GM19099 (cell line): Measurements from ENCODE around the gene DIDO1.
A peak's percentile ranks its signal among the peaks of the same experiment; 100 is the strongest.

ENCODE experiments used
- POLR2A ChIP-seq: IDR thresholded peaks from 3 replicates; pipeline ENCODE4 v1.6.1; 2011; ENCODE audit warnings: low read depth; ENCODE audit not compliant: insufficient read length; ENCODE audit errors: extremely low read depth

Gene DIDO1

DNA sequence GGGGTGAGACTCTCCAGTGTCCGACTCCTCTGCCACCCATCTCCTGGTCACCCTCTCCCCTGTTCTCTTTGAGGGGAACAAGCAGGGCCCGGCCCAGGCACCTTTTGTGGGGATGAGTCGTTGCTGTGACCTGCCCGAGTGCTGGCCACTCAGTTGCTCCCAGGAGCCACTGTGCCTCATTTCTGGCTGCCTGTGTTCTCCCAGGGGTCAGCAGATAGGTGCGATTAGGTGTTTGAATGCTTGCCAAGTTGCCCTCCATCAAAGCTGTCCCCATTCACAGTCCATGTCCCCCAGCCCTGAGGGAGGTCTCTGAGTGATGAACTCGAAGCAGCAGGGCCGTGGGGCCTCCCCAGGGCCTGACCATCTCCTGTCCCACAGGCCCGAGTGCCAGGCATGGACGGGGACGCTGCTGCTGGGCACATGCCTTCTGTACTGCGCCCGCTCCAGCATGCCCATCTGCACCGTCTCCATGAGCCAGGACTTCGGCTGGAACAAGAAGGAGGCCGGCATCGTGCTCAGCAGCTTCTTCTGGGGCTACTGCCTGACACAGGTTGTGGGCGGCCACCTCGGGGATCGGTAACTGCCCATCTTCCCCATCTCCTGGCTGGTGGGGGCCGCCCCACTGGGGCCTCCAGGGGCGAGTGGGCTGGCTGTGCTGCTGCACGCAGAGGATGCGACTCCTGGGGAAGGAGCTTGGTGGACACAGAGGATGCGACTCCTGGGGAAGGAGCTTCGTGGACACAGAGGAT lies 30.3 kb upstream of the DIDO1 start:
- no peak for TF ChIP-seq POLR2A

DNA sequence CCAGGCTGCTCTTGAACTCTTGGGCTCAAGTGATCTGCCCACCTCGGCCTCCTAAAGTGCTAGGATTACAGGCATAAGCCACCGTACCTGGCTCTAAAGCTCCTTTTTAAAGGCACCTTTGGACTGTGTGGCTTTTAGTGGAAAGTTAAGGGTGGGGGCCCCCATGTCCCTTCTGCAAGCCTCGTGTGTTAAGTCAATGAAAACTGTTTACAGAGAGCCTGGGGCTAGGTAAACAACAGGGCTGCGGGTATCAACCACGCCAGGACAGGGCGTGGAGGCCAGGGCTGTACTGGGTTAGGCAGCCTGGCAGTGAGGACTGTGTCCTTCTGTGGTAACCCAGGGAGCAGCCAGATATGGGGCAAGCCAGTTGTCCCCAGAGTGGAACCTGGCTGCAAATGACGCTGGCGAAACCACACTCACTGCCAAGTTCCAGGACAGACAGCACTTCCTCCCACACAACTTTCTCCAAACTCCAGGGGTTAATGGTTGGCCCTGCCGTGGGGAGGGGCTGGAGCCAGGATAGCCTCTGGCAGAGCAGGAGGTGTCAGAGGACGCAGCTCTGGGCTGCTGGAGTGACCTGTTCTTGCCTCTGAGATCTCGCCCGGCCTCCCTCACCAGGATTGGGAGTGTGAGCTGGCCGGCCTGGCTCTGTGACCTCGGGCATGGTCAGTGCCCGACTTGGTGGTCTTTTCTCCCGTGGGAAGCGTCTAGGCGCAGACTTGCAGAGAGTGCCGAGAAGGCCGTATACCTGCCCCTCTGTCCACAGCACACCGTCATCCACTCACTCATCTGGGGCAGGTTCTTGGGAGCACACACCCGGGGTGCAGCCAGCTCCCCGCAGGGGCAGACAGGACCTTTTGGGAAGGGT lies 29.4 kb upstream of the DIDO1 start:
- TF ChIP-seq POLR2A, result no peak

DNA sequence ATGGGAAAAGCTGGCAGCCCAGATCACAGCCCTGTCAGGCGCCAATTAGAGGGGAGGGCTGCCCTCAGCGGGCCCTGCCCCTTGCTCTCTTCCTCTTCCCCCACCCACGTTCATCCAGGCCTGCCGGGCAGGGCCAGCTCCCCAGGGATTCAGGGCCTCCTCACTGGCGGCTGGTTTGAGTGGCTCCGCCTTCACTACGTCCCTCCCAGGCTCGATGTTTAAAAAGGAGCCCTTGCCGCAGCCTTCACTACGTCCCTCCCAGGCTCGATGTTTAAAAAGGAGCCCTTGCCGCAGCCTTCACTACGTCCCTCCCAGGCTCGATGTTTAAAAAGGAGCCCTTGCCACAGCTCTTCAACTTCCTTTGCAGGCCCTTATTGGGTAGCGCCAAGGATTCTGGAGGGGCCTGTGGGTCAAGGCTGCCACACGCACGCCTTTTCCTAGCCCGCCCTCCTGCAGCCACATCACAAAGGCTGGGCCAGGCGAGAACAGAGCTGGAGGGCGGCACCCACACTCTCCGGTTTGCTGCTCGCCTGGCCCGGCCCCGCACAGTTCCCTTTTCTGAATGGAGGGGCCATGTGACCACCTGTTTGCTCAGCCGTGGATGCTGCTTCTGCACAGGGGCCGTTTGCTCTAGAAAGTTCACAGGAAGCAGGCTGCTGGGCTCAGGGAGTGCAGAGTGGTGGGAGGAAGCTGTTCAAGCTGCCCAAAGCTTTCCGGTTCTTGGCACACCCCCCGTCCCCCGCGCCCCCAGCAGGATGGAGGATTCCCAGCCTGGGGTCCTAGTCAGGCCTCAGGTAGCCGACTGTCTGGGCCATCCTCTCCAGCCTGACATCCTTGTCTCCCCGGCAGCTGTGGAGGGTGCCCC lies 27.8 kb upstream of the DIDO1 start:
- no peak for TF ChIP-seq POLR2A

DNA sequence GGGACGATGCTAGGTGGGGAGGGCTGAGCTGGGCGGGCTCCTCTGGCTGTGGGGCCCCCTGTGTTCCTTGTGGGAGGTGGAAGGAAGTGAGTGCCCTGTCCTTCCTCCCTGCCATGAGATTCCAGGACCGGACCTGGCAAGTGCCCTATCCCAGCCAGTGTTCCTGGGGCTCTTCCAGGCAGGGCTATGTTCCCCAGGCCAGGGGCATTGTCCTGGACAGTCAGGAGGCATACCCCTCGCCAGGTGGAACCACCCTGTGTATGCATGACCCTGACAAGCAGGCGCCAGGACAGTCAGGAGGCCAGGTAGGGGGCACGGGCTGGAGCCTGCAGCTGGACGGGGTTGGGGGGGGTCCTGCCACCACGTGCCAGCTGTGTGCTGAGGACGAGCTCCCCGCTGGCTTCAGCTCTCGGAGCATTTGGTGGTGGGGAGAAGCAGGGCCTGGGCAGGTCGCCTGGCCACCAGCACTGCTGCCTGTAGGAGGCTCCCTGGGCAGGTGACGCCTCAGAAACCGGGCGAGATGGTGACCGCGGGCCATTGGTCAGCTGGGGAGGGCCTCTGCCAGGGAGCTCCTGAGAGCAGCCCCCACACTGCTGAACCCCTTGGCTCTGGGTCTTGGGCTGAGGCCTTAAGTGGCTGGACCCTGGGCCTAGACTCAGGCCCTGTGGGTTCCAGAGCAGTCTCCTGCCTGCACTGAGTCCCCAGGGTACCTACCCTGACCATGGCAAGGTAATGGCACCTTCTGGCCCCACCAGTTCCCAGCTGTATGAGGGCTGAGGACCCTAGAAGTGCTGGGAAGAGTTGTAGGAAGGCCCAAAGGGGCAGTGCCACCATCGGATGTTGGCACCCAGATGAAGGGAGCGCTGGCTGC lies 26.9 kb upstream of the DIDO1 start:
- TF ChIP-seq POLR2A, result no peak

DNA sequence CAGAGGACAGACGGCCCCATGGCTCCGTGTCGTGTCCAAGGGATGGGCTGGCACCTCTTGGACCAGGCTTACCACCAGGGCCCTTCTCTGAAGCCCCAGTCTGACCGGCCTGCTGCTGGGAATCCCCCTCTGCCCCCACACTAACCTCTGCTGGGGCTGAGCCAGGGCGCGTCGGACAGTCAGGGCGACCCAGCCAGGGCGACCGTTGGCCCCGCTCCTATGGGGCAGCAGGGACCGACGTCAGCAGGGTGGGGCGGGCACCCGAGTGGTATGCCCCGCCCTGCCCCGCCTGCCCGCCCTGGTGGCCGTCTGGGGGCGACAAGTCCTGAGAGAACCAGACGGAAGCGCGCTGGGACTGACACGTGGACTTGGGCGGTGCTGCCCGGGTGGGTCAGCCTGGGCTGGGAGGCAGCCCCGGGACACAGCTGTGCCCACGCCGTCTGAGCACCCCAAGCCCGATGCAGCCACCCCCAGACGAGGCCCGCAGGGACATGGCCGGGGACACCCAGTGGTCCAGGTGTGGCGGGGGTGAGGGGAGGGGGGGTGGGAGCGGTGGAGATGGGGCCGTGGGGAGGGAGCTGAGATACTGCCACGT lies 26.2 kb upstream of the DIDO1 start, which contains the start of gene SLC17A9:
SLC17A9 (plus strand) TSS at position 337 of the 595 bp plus-strand sequence; CDS start at position 459, 122 bp downstream.
- peak; percentile 67 for TF ChIP-seq POLR2A

DNA sequence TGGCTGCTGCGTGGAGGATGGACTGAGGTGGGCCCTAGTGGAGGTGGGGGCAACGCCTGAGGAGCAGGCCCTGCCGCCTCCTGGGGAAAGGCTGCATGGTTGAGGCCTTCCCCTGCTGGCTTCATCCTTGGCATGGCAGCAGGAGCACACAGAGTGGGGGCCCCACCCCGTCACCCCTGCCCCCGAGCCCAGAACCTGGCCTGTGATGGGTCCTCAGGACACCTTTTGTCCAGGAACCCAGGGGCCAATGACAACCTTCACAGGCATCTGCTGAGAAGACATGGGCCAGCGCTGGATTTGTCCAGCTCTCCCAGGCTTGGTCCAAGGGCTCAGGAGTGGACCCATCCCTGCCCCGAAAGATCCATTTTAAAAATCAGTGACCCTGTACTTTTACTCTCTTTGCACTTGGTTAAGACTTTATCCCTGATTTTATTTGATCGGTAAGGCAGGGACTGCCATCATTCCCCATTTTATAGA lies 25.6 kb upstream of the DIDO1 start:
- TF ChIP-seq POLR2A, result no peak

DNA sequence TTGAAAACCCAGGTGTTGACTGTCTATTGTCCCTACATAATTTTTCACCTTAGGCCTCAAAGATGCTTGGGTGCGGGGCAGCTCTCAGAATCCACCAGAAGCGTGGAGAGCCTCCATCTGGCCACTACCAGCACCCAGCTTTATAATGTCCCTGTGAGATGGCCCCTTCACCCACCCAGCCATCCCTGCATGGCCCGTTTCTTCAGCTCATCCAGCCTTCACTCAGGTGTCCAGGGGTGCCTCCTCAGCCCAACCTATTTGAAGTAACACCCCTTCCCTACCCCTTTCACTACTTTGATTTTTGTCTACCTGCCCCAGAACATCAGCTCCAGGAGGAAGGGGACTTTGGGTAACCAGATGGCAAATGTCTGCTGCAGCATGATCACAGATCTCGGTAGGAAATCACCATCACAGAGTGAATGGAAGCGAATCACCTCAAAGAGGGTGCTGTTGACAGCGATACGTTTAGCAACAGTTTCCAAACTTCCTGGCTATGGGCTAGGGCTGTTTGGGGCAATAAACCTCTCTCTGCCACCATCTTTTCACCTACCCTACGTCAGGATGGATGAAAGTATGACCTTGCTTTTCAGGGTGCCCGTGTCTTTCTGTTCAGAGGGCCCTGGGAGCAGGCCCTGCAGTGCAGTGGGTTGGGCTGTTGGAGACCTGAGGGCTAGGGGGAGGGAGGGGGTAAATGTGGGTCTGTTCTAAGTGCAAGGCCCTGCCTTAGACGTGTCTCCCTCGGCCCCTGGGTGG lies 25.0 kb upstream of the DIDO1 start:
- TF ChIP-seq POLR2A, result no peak

DNA sequence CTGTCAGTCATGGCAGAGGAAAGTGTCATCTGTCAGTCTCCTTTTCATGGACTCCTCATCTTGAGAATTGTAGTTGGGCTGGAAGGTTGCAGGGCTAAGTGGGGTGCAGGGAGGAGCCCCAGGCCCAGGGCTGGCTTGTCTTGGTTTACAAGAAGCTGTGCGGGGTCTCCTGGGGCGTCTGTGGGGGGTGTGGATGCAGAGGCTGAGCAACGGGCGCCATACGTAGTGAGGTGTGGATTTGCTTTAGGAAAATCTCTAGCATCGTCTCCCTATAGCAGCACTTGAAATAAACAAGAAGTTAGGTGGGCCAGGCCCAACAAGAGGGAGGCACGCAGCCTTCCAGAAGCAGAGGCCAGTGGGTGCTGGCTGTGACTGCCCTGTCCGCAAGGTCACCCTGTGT lies 24.4 kb upstream of the DIDO1 start:
- TF ChIP-seq POLR2A, result no peak

DNA sequence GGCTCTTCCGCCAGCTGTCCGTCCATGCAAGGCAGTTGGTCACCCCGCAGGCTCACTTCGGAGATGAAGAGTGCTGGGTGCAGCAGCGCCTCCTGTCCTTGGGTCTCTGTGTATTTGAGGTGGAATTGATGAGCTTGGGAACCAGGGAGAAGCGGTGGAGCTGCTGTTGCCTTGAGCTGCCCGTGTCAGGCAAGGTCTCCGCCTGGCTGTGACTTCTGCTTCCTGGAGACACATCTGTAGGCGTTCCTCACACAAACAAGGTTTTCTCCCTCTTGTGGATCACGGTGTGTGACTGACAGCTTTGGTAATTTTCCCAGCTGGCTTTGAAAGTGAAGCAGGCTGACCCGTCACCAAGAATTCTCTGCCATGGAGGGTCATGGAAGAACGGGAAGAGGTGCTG lies 23.7 kb upstream of the DIDO1 start:
- TF ChIP-seq POLR2A, result no peak

DNA sequence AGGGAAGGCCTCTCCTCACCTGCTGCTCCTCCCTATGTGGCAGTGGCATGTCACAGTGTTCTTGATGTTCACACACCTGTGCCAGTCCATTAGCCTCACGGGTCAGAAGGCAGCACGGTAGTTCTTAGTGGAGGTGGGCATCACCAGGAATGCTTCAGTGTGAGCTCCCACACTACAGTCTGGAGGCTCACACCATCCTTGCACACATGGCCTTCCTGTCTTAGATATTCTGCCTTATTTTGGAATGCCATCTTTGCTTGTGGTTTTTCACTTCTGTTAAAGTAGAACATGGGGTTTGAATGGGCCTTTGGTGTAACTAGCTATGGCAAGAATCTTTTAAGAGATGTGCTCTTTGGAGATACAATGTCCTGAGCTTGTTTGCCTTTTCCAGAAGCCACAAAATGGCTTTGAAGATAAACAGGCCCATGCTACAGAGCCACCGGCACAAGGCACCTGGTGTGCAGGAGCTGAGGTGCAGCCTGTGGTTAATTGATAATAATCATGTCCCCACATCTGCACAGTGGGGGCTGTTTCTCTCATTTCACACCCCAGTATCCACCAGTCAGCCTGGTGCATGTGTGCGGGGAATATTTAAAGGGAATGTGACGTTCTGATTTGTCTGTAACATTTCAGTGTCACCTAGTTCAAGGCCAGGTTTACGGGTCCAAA lies 23.0 kb upstream of the DIDO1 start:
- no peak for TF ChIP-seq POLR2A

DNA sequence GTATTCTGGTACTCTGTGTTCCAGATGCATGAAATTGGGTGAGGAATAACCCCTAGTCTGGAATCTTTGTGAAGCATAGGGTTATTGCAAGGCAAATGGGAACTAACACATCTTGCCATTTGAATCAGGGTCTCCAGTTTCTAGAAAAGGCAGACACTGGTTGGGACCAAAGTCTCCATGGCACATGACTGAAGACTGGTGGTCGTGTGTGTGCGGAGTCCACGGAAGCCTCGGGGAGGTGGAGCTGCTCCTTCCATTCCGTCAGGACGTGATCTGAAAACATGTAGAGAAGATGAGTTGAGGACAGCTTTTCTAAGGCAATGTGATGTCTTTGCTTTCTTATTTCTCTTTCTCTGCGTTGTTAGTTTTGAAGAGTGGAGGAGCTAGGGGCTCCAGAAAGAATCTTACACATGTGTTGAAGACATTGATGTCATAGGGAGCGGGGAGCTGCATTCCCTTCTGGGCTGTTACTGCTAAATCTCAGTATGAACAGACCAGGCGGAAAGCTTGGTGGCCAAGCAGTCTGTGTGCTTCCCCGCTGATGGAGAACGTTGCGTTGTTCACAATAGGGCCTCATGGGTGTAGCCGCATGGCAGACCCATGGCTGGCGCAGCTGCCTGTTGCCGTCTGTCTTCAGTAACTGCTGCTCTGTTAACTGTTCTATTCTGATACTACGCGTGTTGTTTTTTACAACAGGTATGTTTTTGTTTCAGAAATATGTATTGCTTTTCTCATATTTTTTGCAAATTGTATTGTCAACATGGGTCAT lies 21.4 kb upstream of the DIDO1 start:
- no peak for TF ChIP-seq POLR2A

DNA sequence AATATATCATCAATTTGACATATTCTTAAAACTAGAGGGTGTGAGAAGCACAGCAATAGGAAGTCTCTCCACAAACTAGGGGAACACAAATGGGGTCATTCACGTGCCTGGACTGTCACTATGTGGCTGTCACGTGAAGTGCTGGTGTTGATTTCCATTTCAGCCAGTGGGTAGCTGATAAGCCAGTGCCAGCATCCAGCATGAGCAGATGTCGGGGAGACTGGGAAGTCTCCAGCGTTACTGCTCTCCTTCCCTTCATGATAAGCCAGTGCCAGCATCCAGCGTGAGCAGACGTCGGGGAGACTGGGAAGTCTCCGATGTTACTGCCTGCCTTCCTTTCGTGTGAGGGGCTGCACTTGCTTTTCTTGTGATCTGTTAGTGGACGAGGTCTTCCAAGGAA lies 20.6 kb upstream of the DIDO1 start:
- TF ChIP-seq POLR2A, result no peak

DNA sequence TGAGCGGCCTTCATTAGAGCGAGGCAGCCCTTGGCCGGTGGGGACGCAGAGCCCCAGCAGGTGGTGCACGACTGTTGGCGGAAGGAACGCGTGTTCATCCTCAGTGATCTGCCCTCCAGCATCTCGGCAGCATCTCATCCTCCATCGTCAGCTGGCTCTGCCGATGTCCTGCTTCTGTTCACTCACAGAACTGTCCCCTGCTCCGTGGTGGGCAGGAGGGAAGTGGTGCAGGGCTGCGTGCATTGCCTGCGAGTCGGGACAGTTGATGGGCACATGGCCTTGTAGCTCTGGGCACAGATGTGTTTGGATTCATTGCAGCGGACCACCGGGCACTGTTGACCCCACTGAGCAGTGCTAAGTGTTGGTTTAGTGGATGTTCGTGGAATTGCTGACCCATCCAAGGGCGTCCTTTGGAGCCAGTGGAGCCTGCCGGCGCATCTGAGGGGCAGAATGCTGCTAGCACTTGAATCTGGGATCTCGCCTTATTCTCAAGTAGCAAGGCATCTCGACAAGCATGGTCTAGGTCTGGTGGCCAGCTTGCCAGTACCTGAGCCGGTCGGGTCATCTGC lies 19.6 kb upstream of the DIDO1 start:
- no peak for TF ChIP-seq POLR2A
